GM12875 (cell line): ENCODE measurements around the gene NRDC.

ENCODE experiments used
- H3K4me3 ChIP-seq: one replicate; pipeline ENCODE4 v1.5.1; 2011; ENCODE audit warnings: low read depth, low read length, control low read depth
- CTCF ChIP-seq: IDR thresholded peaks from 2 replicates; pipeline ENCODE4 v1.5.1; 2011; ENCODE audit warnings: low read depth, mild to moderate bottlenecking, control low read depth, inconsistent platforms, low read length, moderate library complexity, borderline replicate concordance; ENCODE audit not compliant: insufficient read depth

NRDC gene

GRCh38 chr1:51818487-51818886 lies 60.0 kb downstream of the NRDC start:
- H3K4me3 ChIP-seq = no peak overlapping the region
- TF ChIP-seq CTCF = no peak

- no peak for TF ChIP-seq CTCF
- H3K4me3 ChIP-seq = no peak overlapping the region
These were observed 64.0 kb downstream of the NRDC start for GRCh38 chr1:51814513-51814912.

GRCh38 chr1:51799372-51799771 lies 79.2 kb downstream of the NRDC start:
- H3K4me3 ChIP-seq = no peak overlapping the region
- no peak for TF ChIP-seq CTCF

GRCh38 chr1:51794868-51795267 lies 83.7 kb downstream of the NRDC start:
- no peak overlapping the region for H3K4me3 ChIP-seq
- TF ChIP-seq CTCF = no peak

- no peak for TF ChIP-seq CTCF
These were observed 84.3 kb downstream of the NRDC start for GRCh38 chr1:51794260-51794659.

GRCh38 chr1:51792864-51793263 lies 85.7 kb downstream of the NRDC start:
- no peak for TF ChIP-seq CTCF
- no peak overlapping the region for H3K4me3 ChIP-seq

More at GRCh38 chr1:51794260-51794659, 84.3 kb downstream of the NRDC start:
- H3K4me3 ChIP-seq = no peak overlapping the region

- no peak overlapping the region for H3K4me3 ChIP-seq
- TF ChIP-seq CTCF = no peak
These were observed 86.6 kb downstream of the NRDC start for GRCh38 chr1:51791888-51792287.
